Fibroblast of lung (primary cell): Measurements from ENCODE around the gene OR6K2. TPM values are rescaled to one million over a fixed set of nuclear protein-coding genes. Genes with fewer than 3 reads are reported as not detected.

Source experiments
- DNase-seq, 2 donors: peaks; one replicate each; pipeline versions ENCODE4 v3.0.0 to v3.0.0-alpha.2; 2010; ENCODE audit warnings: low read depth in 2 of 2
- H2AFZ ChIP-seq: 2 replicates; pipeline ENCODE4 v1.5.1; 2012; ENCODE audit warnings: low read length, control low read depth, inconsistent platforms
- H3K27ac ChIP-seq: 2 replicates; pipeline ENCODE4 v1.5.1; 2011; ENCODE audit warnings: low read length, control low read depth; ENCODE audit not compliant: insufficient read depth
- H3K27me3 ChIP-seq: 2 replicates; pipeline ENCODE4 v1.5.1; 2011; ENCODE audit warnings: mild to moderate bottlenecking, low read length; ENCODE audit not compliant: control insufficient read depth, insufficient read depth
- H3K36me3 ChIP-seq: 2 replicates; pipeline ENCODE4 v1.5.1; 2011; ENCODE audit warnings: low read length; ENCODE audit not compliant: control insufficient read depth, insufficient read depth
- H3K4me1 ChIP-seq: 2 replicates; pipeline ENCODE4 v1.5.1; 2011; ENCODE audit warnings: low read length; ENCODE audit not compliant: control insufficient read depth, insufficient read depth; ENCODE audit errors: extremely low read depth
- H3K4me2 ChIP-seq: 2 replicates; pipeline ENCODE4 v1.5.1; 2011; ENCODE audit warnings: low read length, control low read depth; ENCODE audit not compliant: insufficient read depth; ENCODE audit errors: extremely low read depth
- H3K4me3 ChIP-seq, 4 experiments: fragments of 200-600 bp in 1 of 4; sonication (generic) in 1 of 4; replicated peaks in 1 of 4; 2 replicates each; pipeline ENCODE4 v1.5.1; 2011 to 2016; ENCODE audit warnings: low read length in 4 of 4, low read depth in 3 of 4, mild to moderate bottlenecking in 3 of 4, control low read depth in 2 of 4, inconsistent platforms in 1 of 4, mixed read lengths in 1 of 4; ENCODE audit not compliant: insufficient read depth in 1 of 4; ENCODE audit errors: control extremely low read depth in 1 of 4
- H3K79me2 ChIP-seq: 2 replicates; pipeline ENCODE4 v1.5.1; 2012; ENCODE audit warnings: mild to moderate bottlenecking, low read length, inconsistent platforms; ENCODE audit not compliant: control insufficient read depth, insufficient read depth
- H3K9ac ChIP-seq: 2 replicates; pipeline ENCODE4 v1.5.1; 2011; ENCODE audit warnings: mild to moderate bottlenecking, low read length, control low read depth; ENCODE audit not compliant: insufficient read depth
- H3K9me3 ChIP-seq: 2 replicates; pipeline ENCODE4 v1.5.1; 2012; ENCODE audit warnings: low read depth, low read length; ENCODE audit not compliant: control insufficient read depth, insufficient read depth
- H4K20me1 ChIP-seq: 2 replicates; pipeline ENCODE4 v1.5.1; 2011; ENCODE audit warnings: low read length; ENCODE audit not compliant: control insufficient read depth, insufficient read depth; ENCODE audit errors: extremely low read depth
- CTCF ChIP-seq, 2 donors: IDR thresholded peaks in 1 of 2; conservative IDR thresholded peaks in 1 of 2; 1 replicate in 1 of 2; 2 replicates in 1 of 2; pipeline ENCODE4 v1.5.1; 2011 to 2012; ENCODE audit warnings: low read length in 2 of 2, control low read depth in 1 of 2, inconsistent platforms in 1 of 2, low read depth in 1 of 2, mild to moderate bottlenecking in 1 of 2
- EZH2 ChIP-seq: IDR thresholded peaks from 2 replicates; pipeline ENCODE4 v1.5.1; 2012; ENCODE audit warnings: low read length, control low read depth, mild to moderate bottlenecking; ENCODE audit errors: missing control alignments
- polyA plus RNA-seq, 2 donors: library from polyadenylated mRNA; depleted of rRNA in 1 of 2; stranded (reverse) in 1 of 2; unstranded in 1 of 2; fragments of >200 nt; gene quantifications; 2 replicates each; pipeline ENCODE4 v1.2.1, GENCODE V29; 2011 to 2012; ENCODE audit warnings: missing spikeins in 1 of 2
- total RNA-seq: library from RNA; depleted of rRNA; stranded (reverse); fragments of >200 nt; gene quantifications from 2 replicates; pipeline ENCODE4 v1.2.1, GENCODE V29; 2014

OR6K2 gene
- total and polyA plus RNA-seq, 2 donors (not counting 1 experiment from before 2014, with no cell fraction given) = not detected

- no peaks in the 10 kb centered on the region for H3K36me3 ChIP-seq
- H3K27me3 ChIP-seq = no peaks in the 10 kb centered on the region
- H3K9me3 ChIP-seq = no peaks in the 10 kb centered on the region
- H3K27ac ChIP-seq = no peak within 1 kb of the TSS
- no peak within 1 kb of the TSS for H3K9ac ChIP-seq
- no peaks in the 10 kb centered on the region for H3K79me2 ChIP-seq
- no peaks in the 10 kb centered on the region for H4K20me1 ChIP-seq
- H3K4me3 ChIP-seq = no peak within 1 kb of the TSS
- no peak within 1 kb of the TSS for H2AFZ ChIP-seq
- DNase-seq = no peak
- H3K4me1 ChIP-seq = no peaks in the 10 kb centered on the region
- TF ChIP-seq CTCF (conservative IDR thresholded peaks at IDR 0.05 in 1 of 2, IDR thresholded peaks at IDR 0.05 in 1 of 2; ENCODE audit: low read depth in 1 of 2, low read length in 2 of 2) (no peak), EZH2 (no peak)
- H3K4me2 ChIP-seq = no peak within 1 kb of the TSS
Observed at GRCh38 chr1:158686111-158687009, 14.1 kb downstream of the OR6K2 start, which contains the start of gene SPTA1. Gene SPTA1, minus strand, starts transcription at chr1:158686715. Its CDS starts 198 bp downstream, at chr1:158686517.

GRCh38 chr1:158685085-158685484, 15.4 kb downstream of the OR6K2 start:
- H4K20me1 ChIP-seq = no peaks in the 10 kb centered on the region
- no peaks in the 10 kb centered on the region for H3K9me3 ChIP-seq
- no peak overlapping the region for H3K27ac ChIP-seq
- no peak overlapping the region for H3K4me2 ChIP-seq
- no peak overlapping the region for H2AFZ ChIP-seq
- TF ChIP-seq EZH2 (no peak), CTCF (conservative IDR thresholded peaks at IDR 0.05 in 1 of 2, IDR thresholded peaks at IDR 0.05 in 1 of 2; ENCODE audit: low read depth in 1 of 2, low read length in 2 of 2) (no peak)
- no peaks in the 10 kb centered on the region for H3K36me3 ChIP-seq
- no peaks in the 10 kb centered on the region for H3K79me2 ChIP-seq
- no peak overlapping the region for H3K9ac ChIP-seq
- no peak overlapping the region for H3K4me3 ChIP-seq
- no peak for DNase-seq
- H3K4me1 ChIP-seq = no peaks in the 10 kb centered on the region
- no peaks in the 10 kb centered on the region for H3K27me3 ChIP-seq

- H3K36me3 ChIP-seq = no peaks in the 10 kb centered on the region
- H3K27me3 ChIP-seq = no peaks in the 10 kb centered on the region
- H3K79me2 ChIP-seq = no peaks in the 10 kb centered on the region
- H2AFZ ChIP-seq = no peak overlapping the region
- TF ChIP-seq CTCF (conservative IDR thresholded peaks at IDR 0.05 in 1 of 2, IDR thresholded peaks at IDR 0.05 in 1 of 2; ENCODE audit: low read depth in 1 of 2, low read length in 2 of 2) = no peak
- TF ChIP-seq EZH2 = no peak
- H4K20me1 ChIP-seq = no peaks in the 10 kb centered on the region
- no peak overlapping the region for H3K4me3 ChIP-seq
- no peak overlapping the region for H3K4me2 ChIP-seq
- no peak overlapping the region for H3K27ac ChIP-seq
- no peak overlapping the region for H3K9ac ChIP-seq
- DNase-seq = no peak
- no peaks in the 10 kb centered on the region for H3K4me1 ChIP-seq
- H3K9me3 ChIP-seq = no peaks in the 10 kb centered on the region
Observed at GRCh38 chr1:158681606-158682005, 18.8 kb downstream of the OR6K2 start.
